NCI-H460 (cell line): ENCODE measurements around the gene PPIE. TPM values are rescaled to one million over a fixed set of nuclear protein-coding genes. Genes with fewer than 3 reads are reported as not detected.

ENCODE experiments used
- DNase-seq: peaks from one replicate; pipeline ENCODE4 v3.0.0-alpha.2; 2016; ENCODE audit warnings: low read depth; ENCODE audit errors: extremely low read depth
- small RNA-seq, 2 experiments: library from RNA; depleted of rRNA; stranded (forward); fragments of <200 nt; gene quantifications; one replicate each; pipeline ENCODE3, GENCODE V24; 2014
- total RNA-seq: library from RNA; depleted of rRNA; stranded (reverse); fragments of >200 nt; shearing (Covaris generic); gene quantifications from 2 replicates; pipeline ENCODE4 v1.2.3, GENCODE V29; 2014; rRNA removed

PPIE gene
- total RNA-seq, 1 experiment from 2014 or later = 28.2 TPM

- DNase-seq = no peak
These were observed 61.8 kb downstream of the PPIE start for GRCh38 chr1:39800471-39800835.

GRCh38 chr1:39802496-39803260 is 64.0 kb downstream of the PPIE start:
- no peak for DNase-seq

GRCh38 chr1:39805385-39805784 is 66.7 kb downstream of the PPIE start:
- no peak for DNase-seq

- no peak for DNase-seq
These were observed 70.3 kb downstream of the PPIE start for GRCh38 chr1:39808784-39809517.

GRCh38 chr1:39812913-39813312 is 74.2 kb downstream of the PPIE start:
- DNase-seq = no peak

Small RNA genes lying within 50 kb of the gene (small RNA-seq; reads per million reads assigned to genes)
- gene AL033527.1 (0 reads per million in 2 experiments), gene RNU7-121P (0 reads per million in 2 experiments)

Other genes starting within 250 kb of the PPIE start
- gene BMP8A, start 247.2 kb upstream of the PPIE start, total RNA-seq = not detected in 2 replicates
- 122 and 140 TPM in 2 replicates for gene PABPC4, start 162.1 kb upstream of the PPIE start, total RNA-seq
- 0.66 and 0.77 TPM in 2 replicates for gene HEYL, start 99.2 kb upstream of the PPIE start, total RNA-seq
- gene NT5C1A, start 66.8 kb upstream of the PPIE start, total RNA-seq = not detected in 2 replicates
- 0.02 TPM in 1 of 2 replicates, not detected in the other for gene HPCAL4, start 47.4 kb upstream of the PPIE start, total RNA-seq
- 0.46 and 0.74 TPM in 2 replicates for gene OXCT2, start 32.5 kb downstream of the PPIE start, total RNA-seq
- gene BMP8B, start 50.0 kb downstream of the PPIE start, total RNA-seq = 1.7 TPM in 2 replicates
- gene TRIT1, start 144.6 kb downstream of the PPIE start, total RNA-seq = 34.2 and 35.2 TPM in 2 replicates
- gene MYCL, start 163.0 kb downstream of the PPIE start, total RNA-seq = 0.77 and 0.89 TPM in 2 replicates
- gene MFSD2A, start 216.3 kb downstream of the PPIE start, total RNA-seq = 2.8 and 3.0 TPM in 2 replicates